ENCODE results near the gene MRC1. TPM values are rescaled to one million over a fixed set of nuclear protein-coding genes. Genes with fewer than 3 reads are reported as not detected.

The MRC1 gene
- total RNA-seq, 4 donors from 2014 or later, result 4.9 to 19.2 (median 8.6) TPM

- no peak overlapping the region for H3K4me3 ChIP-seq (ENCODE audit: low read depth, poor library complexity, severe bottlenecking)
- intact Hi-C loops (cut with DNase I; ENCODE audit: low total_unique reads), result no loop called here
- WGBS, 2 donors, result 87% methylated on average over 5 of the region's 5 CpGs
Measured at GRCh38 chr10:17848646-17849045, 39.5 kb downstream of the MRC1 start.

GRCh38 chr10:17850501-17850900, 41.4 kb downstream of the MRC1 start:
- 79 to 87% methylated on average over 3 of the region's 3 CpGs for WGBS, 2 donors
- H3K4me3 ChIP-seq (ENCODE audit: low read depth, poor library complexity, severe bottlenecking), result no peak overlapping the region
- intact Hi-C loops (cut with DNase I; ENCODE audit: low total_unique reads), result no loop called here
- DNase-seq (ENCODE audit: low spot score in 2 of 2), result no peak
- TF ChIP-seq POLR2A (IDR thresholded peaks at IDR 0.05) (no peak), CTCF (IDR thresholded peaks at IDR 0.05) (no peak)

More at GRCh38 chr10:17848646-17849045, 39.5 kb downstream of the MRC1 start:
- TF ChIP-seq CTCF (IDR thresholded peaks at IDR 0.05), result no peak
- no peak for TF ChIP-seq POLR2A (IDR thresholded peaks at IDR 0.05)
- no peak for DNase-seq (ENCODE audit: low spot score in 2 of 2)

- intact Hi-C loops (cut with DNase I; ENCODE audit: low total_unique reads), result no loop called here
- peak; percentile 42 to 90 for DNase-seq (ENCODE audit: low spot score in 2 of 2)
- no peak overlapping the region for H3K4me3 ChIP-seq (ENCODE audit: low read depth, poor library complexity, severe bottlenecking)
- TF ChIP-seq POLR2A (IDR thresholded peaks at IDR 0.05), result no peak
- no peak for TF ChIP-seq CTCF (IDR thresholded peaks at IDR 0.05)
- 2 to 14% methylated on average over 4 of the region's 4 CpGs for WGBS, 2 donors
Measured at GRCh38 chr10:17851611-17852010, 42.5 kb downstream of the MRC1 start.

GRCh38 chr10:17854044-17854652, 45.0 kb downstream of the MRC1 start:
- TF ChIP-seq POLR2A (IDR thresholded peaks at IDR 0.05), result no peak
- TF ChIP-seq CTCF (IDR thresholded peaks at IDR 0.05), result no peak
- intact Hi-C loops (cut with DNase I; ENCODE audit: low total_unique reads), result no loop called here
- WGBS, 2 donors, result 89 to 91% methylated on average over 7 of the region's 7 CpGs
- no peak overlapping the region for H3K4me3 ChIP-seq (ENCODE audit: low read depth, poor library complexity, severe bottlenecking)
- DNase-seq (ENCODE audit: low spot score in 2 of 2), result no peak

- WGBS, 2 donors, result 62 to 74% methylated on average over 3 of the region's 3 CpGs
- DNase-seq (ENCODE audit: low spot score in 2 of 2), result no peak
- H3K4me3 ChIP-seq (ENCODE audit: low read depth, poor library complexity, severe bottlenecking), result no peak overlapping the region
- intact Hi-C loops (cut with DNase I; ENCODE audit: low total_unique reads), result no loop called here
- TF ChIP-seq POLR2A (IDR thresholded peaks at IDR 0.05), result no peak
- TF ChIP-seq CTCF (IDR thresholded peaks at IDR 0.05), result no peak
Measured at GRCh38 chr10:17857040-17857439, 47.9 kb downstream of the MRC1 start.

Measured in lower leg skin (tissue), 4 donors.